ENCODE data around the gene ZNF208.

DNA sequence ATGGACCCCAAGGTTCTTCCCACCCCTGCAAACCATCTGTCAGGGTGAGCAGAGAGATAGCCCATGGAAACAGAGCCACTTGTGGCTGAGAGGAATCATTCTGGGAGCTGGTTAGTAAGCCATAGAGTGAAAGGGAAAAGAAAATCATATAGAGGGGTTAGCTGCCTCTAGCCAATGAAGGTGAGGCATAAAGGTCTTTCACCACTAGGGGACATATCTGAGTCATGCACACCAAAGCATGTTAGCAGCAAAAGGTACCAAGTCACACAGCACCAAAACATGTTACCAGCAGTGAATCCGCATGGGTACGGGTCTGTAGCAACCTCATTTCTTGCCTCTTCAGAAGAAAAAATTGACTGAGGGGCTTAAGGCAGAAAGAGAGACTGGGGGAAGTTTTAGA is 98.1 kb downstream of the ZNF208 start:
- TF ChIP-seq, protein P1, sequence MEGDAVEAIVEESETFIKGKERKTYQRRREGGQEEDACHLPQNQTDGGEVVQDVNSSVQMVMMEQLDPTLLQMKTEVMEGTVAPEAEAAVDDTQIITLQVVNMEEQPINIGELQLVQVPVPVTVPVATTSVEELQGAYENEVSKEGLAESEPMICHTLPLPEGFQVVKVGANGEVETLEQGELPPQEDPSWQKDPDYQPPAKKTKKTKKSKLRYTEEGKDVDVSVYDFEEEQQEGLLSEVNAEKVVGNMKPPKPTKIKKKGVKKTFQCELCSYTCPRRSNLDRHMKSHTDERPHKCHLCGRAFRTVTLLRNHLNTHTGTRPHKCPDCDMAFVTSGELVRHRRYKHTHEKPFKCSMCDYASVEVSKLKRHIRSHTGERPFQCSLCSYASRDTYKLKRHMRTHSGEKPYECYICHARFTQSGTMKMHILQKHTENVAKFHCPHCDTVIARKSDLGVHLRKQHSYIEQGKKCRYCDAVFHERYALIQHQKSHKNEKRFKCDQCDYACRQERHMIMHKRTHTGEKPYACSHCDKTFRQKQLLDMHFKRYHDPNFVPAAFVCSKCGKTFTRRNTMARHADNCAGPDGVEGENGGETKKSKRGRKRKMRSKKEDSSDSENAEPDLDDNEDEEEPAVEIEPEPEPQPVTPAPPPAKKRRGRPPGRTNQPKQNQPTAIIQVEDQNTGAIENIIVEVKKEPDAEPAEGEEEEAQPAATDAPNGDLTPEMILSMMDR (IDR thresholded peaks at IDR 0.05; ENCODE audit: low read depth, low read length, missing input control) = no peak
- TF ChIP-seq TAF1 (conservative IDR thresholded peaks at IDR 0.05) (no peak), GABPA (IDR thresholded peaks at IDR 0.05 in 1 of 2, conservative IDR thresholded peaks at IDR 0.05 in 1 of 2) (no peak), FOXA1 (IDR thresholded peaks at IDR 0.05) (no peak), EGR1 (IDR thresholded peaks at IDR 0.05; ENCODE audit: low read depth in 2 of 2) (no peak), SP1 (IDR thresholded peaks at IDR 0.05) (no peak), RAD21 (IDR thresholded peaks at IDR 0.05) (no peak), YY1 (IDR thresholded peaks at IDR 0.05) (no peak), JUND (IDR thresholded peaks at IDR 0.05) (no peak), HNF4A (conservative IDR thresholded peaks at IDR 0.05) (no peak)
- TF ChIP-seq, protein P2, sequence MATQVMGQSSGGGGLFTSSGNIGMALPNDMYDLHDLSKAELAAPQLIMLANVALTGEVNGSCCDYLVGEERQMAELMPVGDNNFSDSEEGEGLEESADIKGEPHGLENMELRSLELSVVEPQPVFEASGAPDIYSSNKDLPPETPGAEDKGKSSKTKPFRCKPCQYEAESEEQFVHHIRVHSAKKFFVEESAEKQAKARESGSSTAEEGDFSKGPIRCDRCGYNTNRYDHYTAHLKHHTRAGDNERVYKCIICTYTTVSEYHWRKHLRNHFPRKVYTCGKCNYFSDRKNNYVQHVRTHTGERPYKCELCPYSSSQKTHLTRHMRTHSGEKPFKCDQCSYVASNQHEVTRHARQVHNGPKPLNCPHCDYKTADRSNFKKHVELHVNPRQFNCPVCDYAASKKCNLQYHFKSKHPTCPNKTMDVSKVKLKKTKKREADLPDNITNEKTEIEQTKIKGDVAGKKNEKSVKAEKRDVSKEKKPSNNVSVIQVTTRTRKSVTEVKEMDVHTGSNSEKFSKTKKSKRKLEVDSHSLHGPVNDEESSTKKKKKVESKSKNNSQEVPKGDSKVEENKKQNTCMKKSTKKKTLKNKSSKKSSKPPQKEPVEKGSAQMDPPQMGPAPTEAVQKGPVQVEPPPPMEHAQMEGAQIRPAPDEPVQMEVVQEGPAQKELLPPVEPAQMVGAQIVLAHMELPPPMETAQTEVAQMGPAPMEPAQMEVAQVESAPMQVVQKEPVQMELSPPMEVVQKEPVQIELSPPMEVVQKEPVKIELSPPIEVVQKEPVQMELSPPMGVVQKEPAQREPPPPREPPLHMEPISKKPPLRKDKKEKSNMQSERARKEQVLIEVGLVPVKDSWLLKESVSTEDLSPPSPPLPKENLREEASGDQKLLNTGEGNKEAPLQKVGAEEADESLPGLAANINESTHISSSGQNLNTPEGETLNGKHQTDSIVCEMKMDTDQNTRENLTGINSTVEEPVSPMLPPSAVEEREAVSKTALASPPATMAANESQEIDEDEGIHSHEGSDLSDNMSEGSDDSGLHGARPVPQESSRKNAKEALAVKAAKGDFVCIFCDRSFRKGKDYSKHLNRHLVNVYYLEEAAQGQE (IDR thresholded peaks at IDR 0.05) = no peak
- TF ChIP-seq, protein P3, sequence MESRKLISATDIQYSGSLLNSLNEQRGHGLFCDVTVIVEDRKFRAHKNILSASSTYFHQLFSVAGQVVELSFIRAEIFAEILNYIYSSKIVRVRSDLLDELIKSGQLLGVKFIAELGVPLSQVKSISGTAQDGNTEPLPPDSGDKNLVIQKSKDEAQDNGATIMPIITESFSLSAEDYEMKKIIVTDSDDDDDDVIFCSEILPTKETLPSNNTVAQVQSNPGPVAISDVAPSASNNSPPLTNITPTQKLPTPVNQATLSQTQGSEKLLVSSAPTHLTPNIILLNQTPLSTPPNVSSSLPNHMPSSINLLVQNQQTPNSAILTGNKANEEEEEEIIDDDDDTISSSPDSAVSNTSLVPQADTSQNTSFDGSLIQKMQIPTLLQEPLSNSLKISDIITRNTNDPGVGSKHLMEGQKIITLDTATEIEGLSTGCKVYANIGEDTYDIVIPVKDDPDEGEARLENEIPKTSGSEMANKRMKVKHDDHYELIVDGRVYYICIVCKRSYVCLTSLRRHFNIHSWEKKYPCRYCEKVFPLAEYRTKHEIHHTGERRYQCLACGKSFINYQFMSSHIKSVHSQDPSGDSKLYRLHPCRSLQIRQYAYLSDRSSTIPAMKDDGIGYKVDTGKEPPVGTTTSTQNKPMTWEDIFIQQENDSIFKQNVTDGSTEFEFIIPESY (IDR thresholded peaks at IDR 0.05) = no peak
- TF ChIP-seq, protein P4, sequence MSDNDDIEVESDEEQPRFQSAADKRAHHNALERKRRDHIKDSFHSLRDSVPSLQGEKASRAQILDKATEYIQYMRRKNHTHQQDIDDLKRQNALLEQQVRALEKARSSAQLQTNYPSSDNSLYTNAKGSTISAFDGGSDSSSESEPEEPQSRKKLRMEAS (IDR thresholded peaks at IDR 0.05) = no peak
- TF ChIP-seq, protein P5, sequence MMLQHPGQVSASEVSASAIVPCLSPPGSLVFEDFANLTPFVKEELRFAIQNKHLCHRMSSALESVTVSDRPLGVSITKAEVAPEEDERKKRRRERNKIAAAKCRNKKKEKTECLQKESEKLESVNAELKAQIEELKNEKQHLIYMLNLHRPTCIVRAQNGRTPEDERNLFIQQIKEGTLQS (IDR thresholded peaks at IDR 0.05) = no peak

Data from liver (tissue), 3 donors.